ENCODE data around the gene LCE1F.

DNA sequence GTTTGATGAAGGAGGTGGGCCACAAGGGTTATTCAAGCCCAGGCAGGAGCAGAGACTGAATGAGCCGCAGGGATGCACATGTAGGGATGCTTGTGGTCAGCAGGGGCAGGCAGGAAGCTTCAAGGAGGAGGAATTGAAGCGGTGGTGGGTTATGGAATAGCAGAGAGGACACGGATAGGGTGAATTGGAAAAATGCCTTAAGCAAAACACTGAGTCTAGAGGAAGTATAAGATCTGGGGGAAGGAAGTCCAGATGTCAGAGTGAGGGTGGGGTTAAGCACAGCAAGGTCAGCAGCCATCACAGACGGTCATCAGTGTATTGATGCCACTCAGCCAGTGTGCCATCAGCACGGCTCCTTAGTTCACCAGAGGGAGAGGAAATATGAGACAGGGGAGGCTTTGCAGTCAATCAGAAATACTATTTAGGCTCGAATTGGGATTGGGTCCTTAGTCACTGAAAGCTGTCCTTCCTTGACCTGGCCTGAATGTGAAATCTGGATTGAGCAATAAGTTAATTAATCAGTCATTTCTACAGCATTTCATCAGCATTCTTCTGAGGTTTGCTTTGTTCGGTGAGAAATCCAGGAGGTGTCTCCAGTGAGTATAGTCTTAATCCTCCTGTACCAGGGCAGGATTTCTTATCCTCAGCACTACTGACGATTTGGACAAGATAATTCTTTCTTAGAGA is 6.0 kb upstream of the LCE1F start:
- TF ChIP-seq, protein P1, sequence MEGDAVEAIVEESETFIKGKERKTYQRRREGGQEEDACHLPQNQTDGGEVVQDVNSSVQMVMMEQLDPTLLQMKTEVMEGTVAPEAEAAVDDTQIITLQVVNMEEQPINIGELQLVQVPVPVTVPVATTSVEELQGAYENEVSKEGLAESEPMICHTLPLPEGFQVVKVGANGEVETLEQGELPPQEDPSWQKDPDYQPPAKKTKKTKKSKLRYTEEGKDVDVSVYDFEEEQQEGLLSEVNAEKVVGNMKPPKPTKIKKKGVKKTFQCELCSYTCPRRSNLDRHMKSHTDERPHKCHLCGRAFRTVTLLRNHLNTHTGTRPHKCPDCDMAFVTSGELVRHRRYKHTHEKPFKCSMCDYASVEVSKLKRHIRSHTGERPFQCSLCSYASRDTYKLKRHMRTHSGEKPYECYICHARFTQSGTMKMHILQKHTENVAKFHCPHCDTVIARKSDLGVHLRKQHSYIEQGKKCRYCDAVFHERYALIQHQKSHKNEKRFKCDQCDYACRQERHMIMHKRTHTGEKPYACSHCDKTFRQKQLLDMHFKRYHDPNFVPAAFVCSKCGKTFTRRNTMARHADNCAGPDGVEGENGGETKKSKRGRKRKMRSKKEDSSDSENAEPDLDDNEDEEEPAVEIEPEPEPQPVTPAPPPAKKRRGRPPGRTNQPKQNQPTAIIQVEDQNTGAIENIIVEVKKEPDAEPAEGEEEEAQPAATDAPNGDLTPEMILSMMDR (IDR thresholded peaks at IDR 0.05) = no peak
- TF ChIP-seq POLR2A (IDR thresholded peaks at IDR 0.05) = no peak
